NCI-H146 treated with DMSO at 0.1 percent for 48 hours (cell line): Measurements from ENCODE around the gene CENATAC.
"Not testable (repeated sequence)": the region's sequence is repeated elsewhere in the genome, so short reads cannot be mapped to it uniquely, and the experiment has no call there.

Experiments used
- DNase-seq: peaks from one replicate; lab custom pipeline; 2025; ENCODE audit not compliant: unreplicated experiment; lab: John Stamatoyannopoulos, UW

CENATAC gene

GRCh38 chr11:119051440-119052162 lies 53.7 kb downstream of the CENATAC start:
- DNase-seq = no peak

GRCh38 chr11:119052163-119052814 lies 54.4 kb downstream of the CENATAC start:
- DNase-seq = no peak

GRCh38 chr11:119054418-119054817 lies 56.5 kb downstream of the CENATAC start:
- no peak for DNase-seq

- no peak for DNase-seq
Observed at GRCh38 chr11:119055901-119056300, 58.0 kb downstream of the CENATAC start.

GRCh38 chr11:119056421-119056999 lies 58.6 kb downstream of the CENATAC start:
- peak; percentile 28 for DNase-seq

GRCh38 chr11:119057000-119057769 lies 59.2 kb downstream of the CENATAC start, which contains the start of gene HYOU1:
Gene HYOU1 (minus strand): TSS chr11:119057205. CDS start chr11:119056160, 1,045 bp downstream.
- peak; percentile 89 for DNase-seq

- DNase-seq = not testable (repeated sequence)
Observed at GRCh38 chr11:119059128-119059527, 61.2 kb downstream of the CENATAC start.

- DNase-seq = no peak
Observed at GRCh38 chr11:119061256-119061655, 63.3 kb downstream of the CENATAC start.

- DNase-seq = no peak
Observed at GRCh38 chr11:119062779-119063178, 64.8 kb downstream of the CENATAC start.

GRCh38 chr11:119065369-119065768 lies 67.4 kb downstream of the CENATAC start:
- DNase-seq = peak; percentile 6
